SK-N-SH treated with all-trans-retinoic acid at 6 μM for 48 hours (cell line): ENCODE data around the gene PPP2R1B.

Experiments
- ATAC-seq: fragments of 200-7000 bp; cut with Tn5 transposase; 3 replicates; pipeline ENCODE4 v1.9.1; 2020; ENCODE audit warnings: mild to moderate bottlenecking, moderate library complexity
- ARNTL ChIP-seq: fragments of 450-650 bp; formaldehyde crosslinking; IDR thresholded peaks from 2 replicates; pipeline ENCODE4 v1.5.0; 2020; ENCODE audit warnings: low read depth, mild to moderate bottlenecking, moderate library complexity, borderline replicate concordance
- CREB5 ChIP-seq: fragments of 250-450 bp; sonication (Bioruptor Pico); IDR thresholded peaks from 2 replicates; pipeline ENCODE4 v1.5.1; 2020; ENCODE audit warnings: low read depth, mild to moderate bottlenecking, moderate library complexity
- CSDC2 ChIP-seq: fragments of 250-450 bp; sonication (Bioruptor Pico); IDR thresholded peaks from 2 replicates; pipeline ENCODE4 v1.5.0; 2020; ENCODE audit warnings: mild to moderate bottlenecking, moderate library complexity
- CSRNP3 ChIP-seq: fragments of 250-450 bp; sonication (Bioruptor Pico); IDR thresholded peaks from 2 replicates; pipeline ENCODE4 v1.5.1; 2021; ENCODE audit warnings: mild to moderate bottlenecking, moderate library complexity
- GLIS3 ChIP-seq: fragments of 250-450 bp; sonication (Bioruptor Pico); IDR thresholded peaks from 2 replicates; pipeline ENCODE4 v1.5.0; 2020; ENCODE audit warnings: mild to moderate bottlenecking, moderate library complexity
- PATZ1 ChIP-seq: fragments of 250-450 bp; sonication (Bioruptor Pico); IDR thresholded peaks from 2 replicates; pipeline ENCODE4 v1.8.0; 2020; ENCODE audit warnings: mild to moderate bottlenecking, moderate library complexity, borderline replicate concordance
- POU6F1 ChIP-seq: fragments of 250-450 bp; sonication (Bioruptor Pico); IDR thresholded peaks from 2 replicates; pipeline ENCODE4 v1.8.0; 2021; ENCODE audit warnings: low read depth, mild to moderate bottlenecking, moderate library complexity, borderline replicate concordance
- PPARA ChIP-seq: fragments of 250-450 bp; sonication (Bioruptor Pico); IDR thresholded peaks from 2 replicates; pipeline ENCODE4 v1.5.0; 2020; ENCODE audit warnings: mild to moderate bottlenecking, borderline replicate concordance
- RARB ChIP-seq: fragments of 250-450 bp; sonication (Bioruptor Pico); IDR thresholded peaks from 2 replicates; pipeline ENCODE4 v1.8.0; 2021; ENCODE audit warnings: mild to moderate bottlenecking, moderate library complexity
- SNAI2 ChIP-seq: fragments of 250-450 bp; sonication (Bioruptor Pico); IDR thresholded peaks from 2 replicates; pipeline ENCODE4 v1.5.0; 2020; ENCODE audit warnings: mild to moderate bottlenecking, moderate library complexity
- TCF4 ChIP-seq: fragments of 250-450 bp; sonication (Bioruptor Pico); IDR thresholded peaks from 2 replicates; pipeline ENCODE4 v1.8.0; 2021; ENCODE audit warnings: mild to moderate bottlenecking, moderate library complexity, borderline replicate concordance
- TOX ChIP-seq: fragments of 250-450 bp; sonication (Bioruptor Pico); IDR thresholded peaks from 2 replicates; pipeline ENCODE4 v1.8.0; 2021; ENCODE audit warnings: mild to moderate bottlenecking, moderate library complexity, borderline replicate concordance
- TSHZ2 ChIP-seq: fragments of 250-450 bp; sonication (Bioruptor Pico); IDR thresholded peaks from 2 replicates; pipeline ENCODE4 v1.5.0; 2020; ENCODE audit warnings: mild to moderate bottlenecking, moderate library complexity
- ZC3H10 ChIP-seq: fragments of 250-450 bp; sonication (Bioruptor Pico); IDR thresholded peaks from 2 replicates; pipeline ENCODE4 v1.5.1; 2021; ENCODE audit warnings: mild to moderate bottlenecking, moderate library complexity
- ZFP3 ChIP-seq: fragments of 250-450 bp; sonication (Bioruptor Pico); IDR thresholded peaks from 2 replicates; pipeline ENCODE4 v1.5.0; 2020; ENCODE audit warnings: mild to moderate bottlenecking, moderate library complexity
- ZFP30 ChIP-seq: fragments of 450-650 bp; formaldehyde crosslinking; IDR thresholded peaks from 2 replicates; pipeline ENCODE4 v1.5.0; 2022; ENCODE audit warnings: mild to moderate bottlenecking, moderate library complexity
- ZNF565 ChIP-seq: fragments of 450-650 bp; formaldehyde crosslinking; conservative IDR thresholded peaks from 2 replicates; pipeline ENCODE4 v1.5.0; 2020; ENCODE audit warnings: low read depth, mild to moderate bottlenecking, moderate library complexity
- ZNF70 ChIP-seq: fragments of 450-650 bp; formaldehyde crosslinking; IDR thresholded peaks from 2 replicates; pipeline ENCODE4 v1.5.0; 2020; ENCODE audit warnings: mild to moderate bottlenecking, moderate library complexity
- ZNF8 ChIP-seq: fragments of 450-650 bp; formaldehyde crosslinking; IDR thresholded peaks from 2 replicates; pipeline ENCODE4 v1.5.0; 2020; ENCODE audit warnings: mild to moderate bottlenecking, moderate library complexity

The PPP2R1B gene

GRCh38 chr11:111762981-111763643 is 3.1 kb downstream of the PPP2R1B start:
- TF ChIP-seq ZFP3 (CRISPR knock-in tag) = no peak
- TF ChIP-seq SNAI2 = no peak
- no peak for TF ChIP-seq TOX (CRISPR knock-in tag)
- TF ChIP-seq CSRNP3 (CRISPR knock-in tag) = no peak
- TF ChIP-seq POU6F1 (CRISPR knock-in tag) = no peak
- TF ChIP-seq ARNTL = no peak
- TF ChIP-seq ZC3H10 (CRISPR knock-in tag) = no peak
- no peak for TF ChIP-seq CSDC2 (CRISPR knock-in tag)
- no peak for TF ChIP-seq RARB (CRISPR knock-in tag)
- TF ChIP-seq PATZ1 = no peak
- TF ChIP-seq CREB5 (CRISPR knock-in tag) = no peak
- TF ChIP-seq ZNF565 (CRISPR knock-in tag) = no peak
- TF ChIP-seq ZFP30 = no peak
- no peak for TF ChIP-seq GLIS3
- ATAC-seq = no peak

- no peak for TF ChIP-seq RARB (CRISPR knock-in tag)
- no peak for TF ChIP-seq GLIS3
- no peak for TF ChIP-seq ZNF8
- TF ChIP-seq ZC3H10 (CRISPR knock-in tag) = no peak
- no peak for TF ChIP-seq ZNF70 (CRISPR knock-in tag)
- no peak for TF ChIP-seq TOX (CRISPR knock-in tag)
- no peak for TF ChIP-seq ARNTL
- no peak for ATAC-seq
Measured at GRCh38 chr11:111762526-111762925, 3.7 kb downstream of the PPP2R1B start.

GRCh38 chr11:111761036-111761435 is 5.2 kb downstream of the PPP2R1B start:
- ATAC-seq = no peak
- TF ChIP-seq TSHZ2 (no peak), CSDC2 (CRISPR knock-in tag) (no peak), CREB5 (CRISPR knock-in tag) (no peak), ARNTL (no peak), ZFP3 (CRISPR knock-in tag) (no peak), ZNF8 (no peak), TCF4 (CRISPR knock-in tag) (no peak), PPARA (CRISPR knock-in tag) (no peak)
